ENCODE data around the gene AQP9.

Gene AQP9

GRCh38 chr15:58228718-58229117, 90.5 kb downstream of the AQP9 start:
- no peak for FAIRE-seq

GRCh38 chr15:58229297-58229768, 91.2 kb downstream of the AQP9 start:
- no peak for FAIRE-seq

- FAIRE-seq: no peak
Measured at GRCh38 chr15:58232281-58233065, 94.3 kb downstream of the AQP9 start.

GRCh38 chr15:58233341-58233740, 95.2 kb downstream of the AQP9 start:
- FAIRE-seq: no peak
